GM21515 (cell line): ENCODE results near the gene CKAP2L.
"Not testable (repeated sequence)": the region's sequence is repeated elsewhere in the genome, so short reads cannot be mapped to it uniquely, and the experiment has no call there.

Experiments
- ATAC-seq: cut with Tn5 transposase; IDR thresholded peaks from one replicate; pipeline ENCODE4 v1.9.1; 2021; ENCODE audit not compliant: unreplicated experiment

Gene CKAP2L

DNA sequence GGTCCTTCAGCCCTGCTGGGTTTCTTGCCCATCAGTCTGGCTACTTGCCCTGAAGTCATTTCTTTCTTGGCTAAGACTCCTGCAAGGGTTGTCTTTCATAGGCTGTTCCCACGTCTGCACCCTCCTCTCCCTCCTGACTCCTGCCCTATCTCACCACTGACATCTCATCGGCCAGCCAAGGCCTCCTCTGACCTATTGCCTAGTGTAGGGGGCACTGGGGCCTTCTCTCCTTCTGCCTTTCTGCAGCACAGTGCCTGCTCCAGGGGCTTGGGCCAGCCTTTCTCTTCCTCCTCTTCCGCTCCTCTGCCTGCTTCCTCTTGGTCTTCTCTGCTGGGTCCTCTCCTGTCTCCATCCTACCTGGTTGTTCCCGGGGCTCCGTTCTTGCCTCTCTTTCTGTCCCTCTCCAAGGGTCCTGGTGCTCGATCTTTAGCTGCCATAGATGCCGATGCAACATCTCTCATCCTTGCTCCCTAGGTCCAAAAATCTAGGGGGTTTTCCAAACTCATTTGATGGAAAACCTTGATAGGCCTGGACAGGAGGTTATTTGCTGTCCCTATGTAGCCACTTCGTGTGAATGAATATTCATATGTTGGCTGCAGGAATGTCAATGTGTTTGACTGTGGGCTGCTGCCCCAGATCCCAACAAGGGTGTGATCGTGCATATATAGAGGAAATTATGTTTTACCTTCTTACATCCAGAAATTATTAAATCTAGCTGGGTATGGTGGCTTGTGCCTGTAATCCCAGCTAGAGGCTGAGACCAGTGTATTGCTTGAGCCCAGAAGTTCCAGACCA, 53.3 kb downstream of the CKAP2L start:
- no peak for ATAC-seq

DNA sequence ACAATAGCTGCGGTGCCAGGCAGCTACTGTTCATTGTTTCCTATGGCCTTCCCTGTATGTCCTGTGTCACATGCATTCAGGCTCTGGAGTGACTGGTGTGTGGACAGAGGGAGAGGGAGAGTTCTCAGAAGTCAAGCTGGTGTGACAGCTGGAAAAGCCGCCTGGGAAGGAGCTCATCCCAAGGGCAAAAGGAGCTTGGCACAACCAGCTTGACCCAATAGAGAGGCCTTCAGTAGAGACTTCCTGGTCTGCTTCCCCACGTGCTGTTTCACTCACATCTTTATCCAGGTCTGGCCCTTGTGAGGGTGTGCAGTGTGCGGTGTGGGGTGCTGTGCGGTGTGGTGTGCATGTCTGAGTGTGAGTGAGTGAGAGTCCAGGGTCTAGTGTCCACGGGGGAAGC, 54.7 kb downstream of the CKAP2L start:
- no peak for ATAC-seq

DNA sequence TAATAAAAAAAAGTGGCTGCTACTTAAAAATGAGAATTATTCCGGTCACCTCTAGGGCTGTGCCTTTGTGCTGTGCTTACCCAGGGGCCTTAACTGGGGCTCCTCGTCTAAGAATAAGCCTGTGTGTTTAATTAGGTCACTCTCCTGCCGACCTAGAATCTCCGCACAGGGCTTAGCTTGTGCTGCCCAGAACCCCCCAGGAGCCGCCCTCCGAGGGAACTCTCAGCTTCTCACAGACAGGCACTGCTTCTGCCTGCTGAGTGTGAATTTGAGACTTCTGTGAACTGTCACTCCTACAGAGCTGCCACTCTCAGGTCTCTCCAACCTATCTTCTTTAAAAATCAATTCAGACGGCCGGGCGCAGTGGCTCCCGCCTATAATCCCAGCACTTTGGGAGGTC, 55.4 kb downstream of the CKAP2L start:
- no peak for ATAC-seq

DNA sequence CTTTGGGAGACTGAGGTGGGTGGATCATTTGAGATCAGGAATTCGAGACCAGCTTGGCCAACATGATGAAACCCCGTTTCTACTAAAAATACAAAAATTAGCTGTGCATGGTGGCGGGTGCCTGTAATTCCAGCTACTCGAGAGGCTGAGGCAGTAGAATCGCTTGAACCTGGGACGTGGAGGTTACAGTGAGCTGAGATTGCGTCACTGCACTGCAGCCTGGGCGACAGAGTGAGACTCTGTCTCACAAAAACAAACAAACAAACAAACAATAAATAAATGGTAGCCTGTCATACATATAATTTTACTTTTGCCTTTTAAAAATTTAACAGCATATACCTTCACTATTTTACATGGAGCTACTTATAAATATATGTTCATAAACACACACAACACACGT, 57.5 kb downstream of the CKAP2L start:
- not testable (repeated sequence) for ATAC-seq

DNA sequence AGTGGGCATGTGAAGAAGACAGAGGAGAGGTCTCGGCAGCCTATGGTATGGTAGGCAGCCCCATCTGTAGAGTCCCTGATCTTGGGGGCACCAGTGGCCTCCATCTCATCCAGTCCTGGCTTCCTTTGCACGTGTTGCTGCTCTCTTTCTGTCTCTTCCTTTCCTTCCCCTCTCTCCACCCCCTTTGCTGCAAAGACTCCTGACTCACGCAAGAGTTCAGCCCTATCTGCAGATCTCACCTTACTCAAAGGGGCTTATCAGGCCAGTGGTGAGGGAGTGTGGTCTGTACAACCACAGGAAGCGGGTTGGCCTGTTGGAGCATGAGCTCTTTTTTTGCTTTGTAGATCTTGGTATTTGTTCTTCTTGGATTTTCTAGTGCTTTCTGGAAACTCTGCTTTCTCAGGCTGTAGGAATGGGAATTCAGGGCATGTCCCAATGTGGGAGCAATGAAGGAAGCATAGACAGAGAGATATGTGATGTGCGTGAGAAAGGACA, 58.2 kb downstream of the CKAP2L start:
- ATAC-seq = peak; percentile 45

DNA sequence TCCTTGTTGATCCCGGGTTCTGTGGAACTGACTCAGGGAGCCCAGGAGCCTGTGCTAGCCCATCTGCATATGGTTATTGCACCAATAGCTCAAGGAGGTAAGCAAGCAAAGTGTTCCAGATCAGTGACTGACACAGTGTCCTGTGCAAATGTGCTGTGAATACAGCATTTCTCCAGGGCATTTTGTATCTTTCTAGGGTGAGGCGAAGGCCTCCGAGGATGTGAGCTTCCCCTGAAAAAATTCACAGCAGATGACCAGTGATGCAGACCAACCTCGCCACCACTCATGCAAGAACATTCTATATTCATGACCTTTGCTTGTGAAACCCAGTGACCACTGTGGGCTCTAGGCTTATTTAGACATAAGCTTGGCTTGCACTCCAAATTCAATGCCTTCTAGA, 58.8 kb downstream of the CKAP2L start:
- ATAC-seq = no peak

DNA sequence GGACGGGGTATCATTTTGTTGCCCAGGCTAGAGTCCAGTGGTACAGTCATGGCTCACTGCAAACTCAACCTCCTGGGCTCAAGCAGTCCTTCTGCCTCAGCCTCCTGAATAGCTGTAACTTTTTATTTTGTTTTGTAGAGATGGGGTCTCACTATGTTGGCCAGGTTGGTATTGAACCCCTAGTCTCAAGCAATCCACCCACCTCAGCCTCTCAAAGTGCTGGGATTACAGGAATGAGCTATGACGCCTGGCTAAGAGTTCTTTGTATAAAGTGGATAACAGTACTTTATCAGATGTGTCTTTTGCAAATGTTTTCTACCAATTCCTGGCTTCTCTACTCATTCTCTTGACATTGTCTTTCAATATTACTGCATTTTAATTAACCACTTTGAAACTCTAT, 60.7 kb downstream of the CKAP2L start:
- ATAC-seq = no peak

DNA sequence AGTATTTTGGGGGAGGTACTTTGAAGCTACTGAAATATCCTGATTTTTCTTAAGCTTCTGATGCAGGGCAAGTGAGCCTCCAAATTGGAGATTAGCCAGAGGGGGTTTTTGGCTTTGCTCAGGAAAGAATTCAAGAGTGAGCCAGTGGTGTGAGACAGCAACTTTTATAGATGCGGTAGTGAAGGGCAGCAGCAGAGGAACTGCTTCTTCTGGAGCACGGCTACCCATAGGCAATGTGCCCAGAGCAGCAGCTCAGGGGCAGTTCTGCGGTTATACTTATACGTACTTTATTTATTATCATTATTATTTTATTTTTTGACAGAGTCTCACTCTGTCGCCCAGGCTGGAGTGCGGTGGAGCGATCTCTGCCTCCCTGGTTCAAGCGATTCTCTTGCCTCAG, 63.4 kb downstream of the CKAP2L start:
- no peak for ATAC-seq

DNA sequence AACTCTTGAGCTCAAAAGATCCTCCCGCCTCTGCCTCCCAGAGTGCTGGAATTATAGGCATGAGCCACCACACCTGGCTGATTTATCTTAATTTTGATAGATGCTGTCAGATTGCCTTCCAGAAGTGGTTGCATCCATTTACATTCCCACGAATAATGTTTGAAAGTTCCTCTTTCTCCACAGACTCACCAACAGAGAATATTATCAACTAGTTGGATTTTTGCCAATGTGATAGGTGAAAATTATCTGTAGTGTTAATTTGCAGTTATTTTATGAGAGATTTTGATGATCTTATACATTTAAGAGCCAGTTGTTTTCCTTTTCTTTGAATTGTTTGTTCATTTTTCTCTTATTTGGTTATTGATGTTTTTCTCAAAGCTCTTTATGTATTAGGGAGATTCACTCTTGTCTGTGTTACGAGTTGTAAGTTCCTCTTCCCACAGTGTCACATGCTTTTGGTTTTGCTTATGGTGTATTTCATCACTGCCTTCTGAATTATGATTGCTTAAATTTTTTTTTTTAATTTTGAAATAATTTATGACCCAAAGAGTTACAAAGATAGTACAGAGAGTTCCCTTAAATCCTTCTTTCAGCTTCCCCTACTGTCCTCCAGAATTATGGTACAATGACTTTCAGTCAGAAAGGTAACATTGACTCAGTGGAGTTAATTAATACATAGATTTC, 64.3 kb downstream of the CKAP2L start:
- no peak for ATAC-seq

DNA sequence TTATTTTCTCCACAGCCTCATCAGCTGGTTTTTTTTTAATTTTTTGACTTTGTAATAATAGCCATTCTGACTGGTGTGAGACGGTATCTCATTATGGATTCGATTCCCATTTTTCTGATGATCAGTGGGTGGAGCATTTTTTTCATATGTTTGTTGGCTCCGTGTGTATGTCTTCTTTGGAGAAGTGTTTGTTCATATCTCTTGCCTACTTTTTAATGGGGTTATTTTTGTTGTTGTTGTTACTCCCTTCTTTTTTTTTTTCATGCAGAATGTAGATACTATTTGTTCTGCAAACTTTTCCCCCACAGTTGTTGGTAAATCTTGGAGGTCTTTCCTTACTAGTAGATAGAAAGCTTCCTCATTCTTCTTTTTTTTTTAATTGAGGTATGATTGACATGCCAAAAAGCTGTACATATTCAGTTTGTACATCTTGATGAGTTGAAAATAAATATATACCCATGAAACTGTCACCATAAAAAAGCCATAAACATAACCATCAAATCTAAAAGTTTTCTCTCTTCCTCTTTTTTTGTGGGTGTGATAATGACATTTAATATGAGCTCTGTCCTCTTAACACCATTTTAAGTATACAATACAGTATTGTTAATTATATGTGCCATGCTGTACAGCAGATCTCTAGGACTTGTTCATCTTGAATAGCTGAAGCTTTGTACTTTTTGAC, 65.4 kb downstream of the CKAP2L start:
- ATAC-seq = no peak

DNA sequence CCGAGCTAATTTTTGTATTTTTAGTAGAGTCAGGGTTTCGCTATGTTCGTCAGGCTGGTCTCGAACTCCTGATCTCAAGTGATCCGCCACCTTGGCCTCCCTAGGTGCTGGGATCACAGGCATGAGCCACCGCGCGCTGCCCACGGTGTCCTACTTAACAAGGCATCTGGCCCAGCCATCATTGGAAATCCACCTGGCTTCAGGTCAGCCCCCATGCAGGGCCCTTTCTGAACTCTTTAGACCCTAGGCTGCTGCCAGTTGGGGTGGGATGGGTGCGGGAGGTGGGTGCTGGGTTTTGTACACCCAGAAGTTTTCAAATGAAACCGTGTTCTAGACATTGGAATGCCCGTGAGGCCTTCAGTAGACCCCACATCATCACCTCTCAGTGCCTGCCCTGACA, 70.2 kb downstream of the CKAP2L start:
- no peak for ATAC-seq

DNA sequence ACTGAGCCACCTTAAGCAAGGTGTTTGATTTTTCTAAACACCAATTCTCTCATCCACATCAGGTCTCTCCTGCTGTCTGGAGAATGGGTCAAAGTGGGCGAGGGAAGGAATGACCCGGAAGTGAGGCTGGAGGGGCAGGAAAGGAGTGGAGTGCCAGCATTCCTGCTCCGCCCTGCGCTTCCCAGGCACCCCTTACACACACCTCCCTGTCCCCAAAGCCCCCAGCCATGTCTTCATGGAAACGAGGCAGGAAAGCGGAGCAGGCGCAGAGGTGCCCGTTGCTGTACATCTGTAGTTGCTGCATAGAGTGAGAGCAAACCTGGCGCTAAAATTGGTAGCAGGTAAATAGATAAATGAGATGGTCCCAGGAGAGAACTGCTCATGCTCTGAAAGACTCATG, 70.8 kb downstream of the CKAP2L start:
- no peak for ATAC-seq

DNA sequence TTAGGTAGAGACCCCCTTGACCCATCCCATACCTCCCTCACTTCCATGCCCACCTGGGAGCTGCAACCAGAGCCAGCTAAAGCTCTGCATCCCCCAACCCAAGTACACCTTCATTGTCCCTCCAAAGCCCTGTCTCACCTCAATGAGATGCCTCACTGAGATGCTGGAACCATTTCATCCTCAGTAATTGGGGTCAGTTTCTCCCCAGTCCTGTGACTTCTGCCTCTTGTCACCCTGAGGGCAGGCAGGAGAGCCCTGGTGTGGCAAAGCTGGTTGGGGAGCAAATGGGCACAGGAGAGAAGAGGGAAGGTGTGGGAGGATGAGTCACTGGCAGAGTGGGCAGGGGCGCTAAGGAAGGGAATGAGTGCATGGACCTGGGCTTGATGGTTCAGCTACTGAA, 71.5 kb downstream of the CKAP2L start:
- peak; percentile 11 for ATAC-seq

DNA sequence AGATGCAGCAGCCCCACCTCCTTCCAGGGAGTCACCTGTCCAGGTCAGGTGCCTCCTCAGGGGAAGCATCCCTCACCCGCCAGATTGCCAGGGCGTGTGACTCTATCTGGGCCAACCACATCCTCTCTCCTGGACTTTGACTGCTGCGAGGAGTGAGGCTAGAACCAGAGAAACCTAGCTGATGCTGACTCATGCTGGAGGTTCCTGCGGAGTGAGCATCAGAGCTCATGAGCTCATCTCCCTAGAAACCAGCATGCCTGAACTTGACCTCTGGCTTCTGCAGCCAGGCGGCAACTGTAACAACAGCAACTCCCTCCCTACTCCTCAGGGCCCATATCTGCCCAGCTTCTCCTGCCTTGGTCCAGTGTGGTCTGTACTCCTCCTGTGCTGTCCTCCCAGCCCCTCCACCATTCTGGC, 71.9 kb downstream of the CKAP2L start:
- ATAC-seq = peak; percentile 75

DNA sequence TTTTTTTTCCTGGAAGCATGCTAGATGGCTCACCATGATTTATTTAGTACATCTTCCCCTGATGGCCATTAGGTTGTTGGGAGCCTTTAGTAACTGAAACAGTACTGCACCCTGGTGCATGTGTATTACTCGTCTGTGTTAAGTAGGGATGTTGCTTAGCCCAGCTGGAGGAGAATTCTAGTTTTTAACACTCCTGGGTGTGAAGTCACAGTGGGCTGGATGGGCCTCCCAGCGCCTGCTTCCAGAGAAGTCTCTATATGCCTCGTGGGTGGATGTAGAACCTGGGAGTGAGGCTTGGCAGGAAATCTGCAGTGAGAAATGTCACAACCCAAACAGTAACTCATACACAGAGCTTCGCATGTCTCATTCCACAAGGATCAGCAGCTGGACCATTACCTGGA, 72.5 kb downstream of the CKAP2L start:
- ATAC-seq = no peak

DNA sequence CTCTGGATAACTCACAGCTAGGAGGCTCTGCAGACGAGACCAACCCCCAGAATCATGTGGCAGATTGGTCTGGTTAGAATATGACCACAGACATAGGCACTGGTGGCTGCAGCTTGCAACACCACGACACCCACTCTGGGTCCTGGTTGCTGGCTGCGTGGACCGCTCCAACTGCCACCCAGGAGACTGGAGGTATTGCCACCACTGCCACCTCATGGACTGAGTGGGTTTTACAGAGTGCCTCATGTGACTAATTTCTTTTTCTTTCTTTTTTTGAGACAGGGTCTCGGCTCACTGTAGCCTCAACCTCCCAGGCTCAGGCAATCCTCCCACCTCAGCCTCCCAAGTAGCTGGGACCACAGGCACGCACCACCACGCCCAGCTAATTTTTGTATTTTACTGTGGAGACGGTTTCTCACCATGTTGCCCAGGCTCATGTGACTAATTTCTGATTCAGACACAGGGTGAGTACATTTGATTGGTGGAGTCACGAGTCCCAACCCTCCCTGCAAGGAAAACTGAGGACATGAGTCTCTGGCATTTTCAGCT, 73.5 kb downstream of the CKAP2L start:
- no peak for ATAC-seq

DNA sequence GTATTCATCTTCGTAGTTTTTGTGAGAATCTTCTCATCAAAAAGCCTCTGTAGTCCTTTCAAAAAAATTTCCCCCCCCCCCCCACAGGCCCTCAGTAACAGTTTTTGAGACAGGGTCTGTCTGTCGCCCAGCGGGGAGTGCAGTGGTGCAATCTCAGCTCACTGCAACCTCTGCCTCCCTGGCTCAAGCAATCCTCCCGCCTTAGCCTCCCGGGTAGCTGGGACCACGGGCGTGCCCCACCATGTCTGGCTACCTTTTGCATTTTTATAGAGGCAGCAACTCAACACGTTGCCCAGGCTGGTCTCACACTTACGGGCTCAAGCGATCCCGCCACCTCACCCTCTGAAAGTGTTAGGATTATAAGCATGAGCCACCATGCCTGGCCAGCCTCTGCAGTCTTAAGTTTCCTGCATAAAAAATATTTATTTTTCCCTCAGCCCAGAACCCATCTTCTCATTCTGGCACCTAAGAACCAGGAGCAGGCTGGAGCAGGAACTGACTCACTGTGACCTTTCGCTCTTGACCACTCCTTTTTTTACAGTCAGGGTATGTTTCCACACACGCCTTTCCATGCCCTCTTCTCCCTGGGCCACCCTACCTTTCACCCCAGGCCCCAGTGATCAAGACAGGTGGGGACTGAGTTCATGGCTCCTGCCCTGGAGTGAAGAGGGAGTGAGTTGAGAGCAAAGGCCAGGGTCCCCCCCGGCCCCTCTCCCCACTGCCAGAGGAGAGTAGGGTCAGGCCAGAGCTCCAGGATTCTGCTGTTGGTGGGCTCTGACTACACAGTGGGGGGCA, 76.1 kb downstream of the CKAP2L start:
- ATAC-seq = no peak

DNA sequence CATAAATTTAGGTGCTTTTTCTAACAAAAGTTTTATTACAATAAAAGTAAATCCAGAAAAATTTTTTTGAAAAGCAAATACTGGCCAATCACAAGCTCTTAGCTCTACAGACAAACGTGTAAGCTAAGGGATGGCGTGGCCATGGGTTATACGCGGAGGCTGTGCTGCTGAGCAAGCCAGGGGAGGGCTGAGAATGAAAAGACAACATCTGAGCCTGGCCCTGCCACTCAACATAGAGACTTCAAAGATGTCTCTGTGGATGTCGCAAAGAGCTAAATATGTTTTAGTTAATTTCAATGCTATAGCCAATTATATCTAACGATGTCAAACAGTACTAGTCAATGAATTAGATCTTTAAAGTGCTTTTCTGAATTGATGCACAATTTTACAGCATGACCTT, 76.9 kb downstream of the CKAP2L start:
- ATAC-seq = no peak
